A549 (cell line): ENCODE measurements around the gene RLIM. TPM values are rescaled to one million over a fixed set of nuclear protein-coding genes. Genes with fewer than 3 reads are reported as not detected.

Experiments
- ATAC-seq, 2 experiments: fragments of 200-7000 bp in 1 of 2; fragments of >200 bp in 1 of 2; cut with Nextera tagmentation in 1 of 2; cut with Tn5 transposase in 1 of 2; 3 replicates each; pipeline versions ENCODE4 v1.8.0 to v1.9.1; 2018 to 2020; ENCODE audit warnings: mild to moderate bottlenecking in 1 of 2, moderate library complexity in 1 of 2
- CTCF ChIA-PET: fragments of 300-600 bp; sonication (Branson Sonifier 250); formaldehyde crosslinking; extraction: SDS; loops from one replicate; lab custom pipeline; 2021; ENCODE audit warnings: antibody characterized with exemption, inconsistent platforms; lab: Yijun Ruan, JAX
- POLR2A ChIA-PET: fragments of 350-600 bp; formaldehyde crosslinking; extraction: SDS; loops from one replicate; lab custom pipeline; 2021; ENCODE audit warnings: antibody characterized with exemption, inconsistent platforms; lab: Yijun Ruan, JAX
- DNase-seq, 2 experiments: peaks; one replicate each; pipeline versions ENCODE4 v3.0.0 to v3.0.0-alpha.2; 2011 to 2016; ENCODE audit warnings: low read depth in 1 of 2, low spot score in 1 of 2
- FAIRE-seq: peaks from 2 replicates; lab custom pipeline; 2011; peaks lifted over from hg19 to GRCh38; lab: Jason Lieb, UNC
- H3K27ac ChIP-seq, 2 experiments: fragments of >200 bp; sonication (Bioruptor Twin); formaldehyde crosslinking; 3 replicates each; pipeline ENCODE4 v1.5.1; 2016 to 2017
- H3K4me1 ChIP-seq: fragments of >200 bp; sonication (Bioruptor Twin); formaldehyde crosslinking; 3 replicates; pipeline ENCODE4 v1.6.1; 2016
- H3K4me2 ChIP-seq: fragments of >200 bp; sonication (Bioruptor Twin); formaldehyde crosslinking; 3 replicates; pipeline ENCODE4 v1.6.1; 2016
- H3K4me3 ChIP-seq: fragments of >200 bp; sonication (Bioruptor Twin); formaldehyde crosslinking; 3 replicates; pipeline ENCODE4 v1.5.1; 2016
- H3K9me3 ChIP-seq: fragments of >200 bp; sonication (Bioruptor Twin); formaldehyde crosslinking; 3 replicates; pipeline ENCODE4 v1.6.1; 2016
- ATOH8 ChIP-seq: fragments of 250-450 bp; sonication (Bioruptor Pico); IDR thresholded peaks from 2 replicates; pipeline ENCODE4 v1.5.0; 2020; ENCODE audit warnings: low read depth, mild to moderate bottlenecking, moderate library complexity
- BCL3 ChIP-seq: fragments of >200 bp; sonication (Bioruptor Twin); formaldehyde crosslinking; IDR thresholded peaks from 3 replicates; pipeline ENCODE4 v1.6.1; 2016
- BHLHE40 ChIP-seq: IDR thresholded peaks from 2 replicates; pipeline ENCODE4 v1.6.1; 2012; ENCODE audit warnings: low read depth, low read length, inconsistent platforms
- CBX8 ChIP-seq: fragments of 200-600 bp; sonication (generic); IDR thresholded peaks from 2 replicates; pipeline ENCODE4 v1.6.1; 2016
- CHD4 ChIP-seq: fragments of 200-600 bp; sonication (generic); IDR thresholded peaks from 2 replicates; pipeline ENCODE4 v1.6.1; 2016; ENCODE audit warnings: antibody characterized with exemption, mild to moderate bottlenecking, borderline replicate concordance
- E2F6 ChIP-seq: IDR thresholded peaks from 2 replicates; pipeline ENCODE4 v1.6.1; 2012; ENCODE audit warnings: low read depth, borderline replicate concordance
- EHF ChIP-seq: fragments of 250-450 bp; sonication (Bioruptor Pico); IDR thresholded peaks from 2 replicates; pipeline ENCODE4 v1.5.0; 2020; ENCODE audit warnings: mild to moderate bottlenecking
- EHMT2 ChIP-seq: fragments of 200-600 bp; sonication (generic); IDR thresholded peaks from 2 replicates; pipeline ENCODE4 v1.6.1; 2016; ENCODE audit warnings: antibody characterized with exemption, low read depth, mild to moderate bottlenecking, moderate library complexity
- ELK1 ChIP-seq: fragments of 150-350 bp; IDR thresholded peaks from 2 replicates; pipeline ENCODE4 v1.6.1; 2014; ENCODE audit warnings: low read depth, mild to moderate bottlenecking, low read length
- ESRRA ChIP-seq: fragments of 150-350 bp; IDR thresholded peaks from 2 replicates; pipeline ENCODE4 v1.6.1; 2014; ENCODE audit warnings: mild to moderate bottlenecking, low read length, borderline replicate concordance
- GATA3 ChIP-seq: IDR thresholded peaks from 2 replicates; pipeline ENCODE4 v1.6.1; 2012; ENCODE audit warnings: borderline replicate concordance
- HDAC2 ChIP-seq: fragments of 200-600 bp; sonication (generic); IDR thresholded peaks from 2 replicates; pipeline ENCODE4 v1.6.1; 2016
- HOXA7 ChIP-seq: fragments of 250-450 bp; sonication (Bioruptor Pico); IDR thresholded peaks from 2 replicates; pipeline ENCODE4 v1.5.0; 2020; ENCODE audit warnings: mild to moderate bottlenecking, moderate library complexity
- HOXB13 ChIP-seq: fragments of 250-450 bp; sonication (Bioruptor Pico); IDR thresholded peaks from 2 replicates; pipeline ENCODE4 v1.5.0; 2020; ENCODE audit warnings: low read depth, mild to moderate bottlenecking, moderate library complexity
- JUNB ChIP-seq: fragments of >200 bp; sonication (Bioruptor Twin); formaldehyde crosslinking; IDR thresholded peaks from 2 replicates; pipeline ENCODE4 v1.6.1; 2016
- KDM5A ChIP-seq: fragments of 200-600 bp; sonication (generic); IDR thresholded peaks from 2 replicates; pipeline ENCODE4 v1.6.1; 2016; ENCODE audit warnings: antibody characterized with exemption, mild to moderate bottlenecking
- MAFK ChIP-seq: fragments of 450-650 bp; IDR thresholded peaks from 2 replicates; pipeline ENCODE4 v1.6.1; 2014; ENCODE audit not compliant: partially characterized antibody
- MAX ChIP-seq: IDR thresholded peaks from 2 replicates; pipeline ENCODE4 v1.6.1; 2012
- MAZ ChIP-seq: fragments of 150-350 bp; IDR thresholded peaks from 2 replicates; pipeline ENCODE4 v1.6.1; 2014; ENCODE audit warnings: antibody characterized with exemption, low read depth, low read length, borderline replicate concordance
- MYC ChIP-seq: IDR thresholded peaks from 2 replicates; pipeline ENCODE4 v1.6.1; 2012; ENCODE audit warnings: mild to moderate bottlenecking, inconsistent platforms, low read length, improper control_type of control experiment, borderline replicate concordance
- NFE2L2 ChIP-seq: fragments of 150-350 bp; conservative IDR thresholded peaks from 2 replicates; pipeline ENCODE4 v1.6.1; 2014; ENCODE audit warnings: low read length
- NPAS2 ChIP-seq: fragments of 250-450 bp; sonication (Bioruptor Pico); IDR thresholded peaks from 2 replicates; pipeline ENCODE4 v1.8.0; 2022; ENCODE audit warnings: mild to moderate bottlenecking, moderate library complexity, borderline replicate concordance
- PBX3 ChIP-seq: IDR thresholded peaks from 2 replicates; pipeline ENCODE4 v1.6.1; 2012
- RARB ChIP-seq: fragments of 250-450 bp; sonication (Bioruptor Pico); IDR thresholded peaks from 2 replicates; pipeline ENCODE4 v1.8.0; 2021; ENCODE audit warnings: mild to moderate bottlenecking, moderate library complexity
- RFX5 ChIP-seq: fragments of 450-650 bp; IDR thresholded peaks from 2 replicates; pipeline ENCODE4 v1.7.1; 2014; ENCODE audit warnings: antibody characterized with exemption, mild to moderate bottlenecking, moderate library complexity
- RNF2 ChIP-seq: fragments of 200-600 bp; sonication (generic); IDR thresholded peaks from 2 replicates; pipeline ENCODE4 v1.6.1; 2016; ENCODE audit warnings: low read depth, mild to moderate bottlenecking, antibody characterized with exemption, moderate library complexity, borderline replicate concordance
- USF2 ChIP-seq: fragments of 450-650 bp; IDR thresholded peaks from 2 replicates; pipeline ENCODE4 v1.6.1; 2014; ENCODE audit warnings: antibody characterized with exemption
- ZFP36 ChIP-seq: fragments of 450-650 bp; IDR thresholded peaks from 2 replicates; pipeline ENCODE4 v1.6.1; 2014; ENCODE audit warnings: borderline replicate concordance; ENCODE audit not compliant: partially characterized antibody
- WGBS: methylation state at CpG from one replicate; pipeline ENCODE4 v1.1.6; 2017; ENCODE audit errors: missing lambda C conversion rate; 5-methylcytosine and 5-hydroxymethylcytosine counted together
- polyA plus RNA-seq, 4 experiments: library from polyadenylated mRNA; depleted of rRNA in 3 of 4; stranded (reverse); fragments of >200 nt; fragmentation: RNase III in 1 of 4; extraction: RNeasy Plus Mini Kit Qiagen cat#74134 plus additional on column Dnase treatment in 1 of 4; gene quantifications; 2 replicates in 3 of 4; 3 replicates in 1 of 4; pipeline ENCODE4 v1.2.3, GENCODE V29; 2011 to 2017

Gene RLIM
- polyA plus RNA-seq, 2 of the 4 experiments (the other 2 are of a cell fraction), result 18.2 to 35.3 TPM

GRCh38 chrX:74603040-74603439 lies 11.4 kb downstream of the RLIM start:
- ChIA-PET CTCF (no interaction called here), POLR2A (interaction anchor here (0.6 to 2.5 kb wide), 2 partner anchors 8 to 12 kb away, joined by 3 to 9 read pairs; partner anchors contain the start of gene RLIM)
- Histone ChIP-seq H3K9me3 (no peaks in the 10 kb centered on the region), H3K4me1 (peaks cover 13% of the 10 kb centered on the region; the same call in 2 of the 3 replicates), H3K27ac (no peak overlapping the region), H3K4me3 (no peak overlapping the region), H3K4me2 (no peak overlapping the region)
- FAIRE-seq (no peak), ATAC-seq (peak in 1 of 2 experiments; percentile 35; a peak in 2 of 6 replicates), DNase-seq (no peak)
- 92% methylated on average over 2 of the region's 2 CpGs for WGBS
- TF ChIP-seq RARB (CRISPR knock-in tag) (no peak), ESRRA (no peak), E2F6 (no peak), BCL3 (no peak), MAZ (no peak), EHF (CRISPR knock-in tag) (no peak)

- ATAC-seq, result no peak
- no peak for DNase-seq
- no peak overlapping the region for H3K4me2 ChIP-seq
- no peaks in the 10 kb centered on the region for H3K9me3 ChIP-seq
- no peak overlapping the region for H3K27ac ChIP-seq
- peaks cover 13% of the 10 kb centered on the region; the same call in 2 of the 3 replicates for H3K4me1 ChIP-seq
- ChIA-PET CTCF (no interaction called here), POLR2A (interaction anchor here (2.5 kb wide), 1 partner anchor 13 kb away, joined by 9 read pairs; the partner anchor contains the start of gene RLIM)
- no peak overlapping the region for H3K4me3 ChIP-seq
- no peak for FAIRE-seq
- no peak for TF ChIP-seq NPAS2 (CRISPR knock-in tag)
- TF ChIP-seq MAX, result no peak
- TF ChIP-seq RNF2, result no peak
- TF ChIP-seq KDM5A, result no peak
- no peak for TF ChIP-seq RFX5
- no peak for TF ChIP-seq NFE2L2
- TF ChIP-seq MYC, result no peak
- no peak for TF ChIP-seq CHD4
- no peak for TF ChIP-seq HOXB13 (CRISPR knock-in tag)
- TF ChIP-seq HOXA7 (CRISPR knock-in tag), result no peak
- no peak for TF ChIP-seq BHLHE40
- TF ChIP-seq, all 56 proteins: peak for 0
- WGBS, result 93% methylated on average over 6 of the region's 8 CpGs
These were observed 12.3 kb downstream of the RLIM start for GRCh38 chrX:74602142-74602541.

GRCh38 chrX:74593593-74593992 lies 20.8 kb downstream of the RLIM start:
- ATAC-seq (no peak), FAIRE-seq (no peak), DNase-seq (no peak)
- ChIA-PET CTCF (no interaction called here), POLR2A (no interaction called here)
- Histone ChIP-seq H3K4me3 (no peak overlapping the region), H3K4me1 (no peaks in the 10 kb centered on the region), H3K27ac (no peak overlapping the region), H3K4me2 (no peak overlapping the region), H3K9me3 (no peaks in the 10 kb centered on the region)
- WGBS, result 76% methylated on average over 2 of the region's 2 CpGs
- TF ChIP-seq PBX3 (no peak), USF2 (no peak), ESRRA (no peak), ZFP36 (no peak), CBX8 (no peak), HDAC2 (no peak), BCL3 (no peak), EHMT2 (no peak), ELK1 (no peak), JUNB (no peak), RARB (CRISPR knock-in tag) (no peak), MAFK (no peak), EHF (CRISPR knock-in tag) (no peak), ATOH8 (CRISPR knock-in tag) (no peak), CHD4 (no peak), HOXA7 (CRISPR knock-in tag) (no peak), GATA3 (no peak)
